ENCODE measurements around the gene CASP8.

CASP8 gene

DNA sequence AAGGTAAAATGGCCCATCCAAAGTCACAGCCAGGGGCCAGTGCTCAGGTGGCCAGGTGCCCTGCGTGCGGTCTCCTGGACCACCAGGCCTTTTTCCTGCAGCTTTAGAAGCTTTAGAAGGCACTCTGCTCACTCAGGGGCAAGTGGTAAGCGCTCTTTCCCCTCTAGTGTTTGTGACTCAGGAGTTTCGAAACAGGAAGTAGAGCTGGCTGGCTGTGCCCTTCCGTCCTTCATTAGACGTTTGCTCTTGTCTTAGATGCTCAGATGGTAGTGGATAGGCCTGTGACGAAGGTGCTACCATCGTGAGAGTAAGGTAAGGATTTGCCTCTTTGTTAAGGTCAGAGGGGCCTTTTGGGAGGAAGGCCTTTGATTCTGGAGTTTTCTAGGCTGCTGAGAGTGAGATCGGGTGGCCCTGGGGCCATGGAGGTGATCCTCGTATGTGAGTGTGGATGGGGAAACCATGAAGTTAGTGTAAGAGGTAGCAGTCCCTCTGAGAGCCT, at the start of gene CASP8:
Gene CASP8 (plus strand): TSS at position 235 of the 499 bp plus-strand sequence. CDS start 5,951 bp downstream, outside the sequence.
- DNase-seq = peak; percentile 93

- DNase-seq = no peak
These were observed 44.4 kb upstream of the CASP8 start for GRCh38 chr2:201215963-201216362.

- no peak for DNase-seq
These were observed 43.4 kb upstream of the CASP8 start for GRCh38 chr2:201216918-201217317.

DNA sequence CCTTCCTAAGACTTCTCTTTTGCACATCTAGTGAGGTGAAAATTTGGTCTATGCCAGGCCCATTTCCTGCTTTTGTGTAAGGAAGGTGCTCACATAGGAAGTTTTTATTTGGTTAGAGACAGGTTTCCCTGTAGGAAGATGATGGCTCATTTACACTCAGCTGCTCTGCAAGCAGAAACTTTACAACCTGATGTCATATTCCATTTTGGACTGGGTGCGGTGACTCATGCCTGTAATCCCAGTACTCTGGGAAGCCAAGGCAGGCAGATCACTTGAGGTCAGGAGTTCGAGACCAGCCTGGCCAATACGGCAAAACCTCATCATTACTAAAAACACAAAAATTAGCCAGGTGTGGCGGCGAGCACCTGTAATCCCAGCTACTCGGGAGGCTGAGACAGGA, 41.6 kb upstream of the CASP8 start:
- no peak for DNase-seq

GRCh38 chr2:201219328-201220096, 40.8 kb upstream of the CASP8 start:
- DNase-seq = no peak

GRCh38 chr2:201220102-201220570, 40.2 kb upstream of the CASP8 start:
- peak; percentile 91 for DNase-seq

DNA sequence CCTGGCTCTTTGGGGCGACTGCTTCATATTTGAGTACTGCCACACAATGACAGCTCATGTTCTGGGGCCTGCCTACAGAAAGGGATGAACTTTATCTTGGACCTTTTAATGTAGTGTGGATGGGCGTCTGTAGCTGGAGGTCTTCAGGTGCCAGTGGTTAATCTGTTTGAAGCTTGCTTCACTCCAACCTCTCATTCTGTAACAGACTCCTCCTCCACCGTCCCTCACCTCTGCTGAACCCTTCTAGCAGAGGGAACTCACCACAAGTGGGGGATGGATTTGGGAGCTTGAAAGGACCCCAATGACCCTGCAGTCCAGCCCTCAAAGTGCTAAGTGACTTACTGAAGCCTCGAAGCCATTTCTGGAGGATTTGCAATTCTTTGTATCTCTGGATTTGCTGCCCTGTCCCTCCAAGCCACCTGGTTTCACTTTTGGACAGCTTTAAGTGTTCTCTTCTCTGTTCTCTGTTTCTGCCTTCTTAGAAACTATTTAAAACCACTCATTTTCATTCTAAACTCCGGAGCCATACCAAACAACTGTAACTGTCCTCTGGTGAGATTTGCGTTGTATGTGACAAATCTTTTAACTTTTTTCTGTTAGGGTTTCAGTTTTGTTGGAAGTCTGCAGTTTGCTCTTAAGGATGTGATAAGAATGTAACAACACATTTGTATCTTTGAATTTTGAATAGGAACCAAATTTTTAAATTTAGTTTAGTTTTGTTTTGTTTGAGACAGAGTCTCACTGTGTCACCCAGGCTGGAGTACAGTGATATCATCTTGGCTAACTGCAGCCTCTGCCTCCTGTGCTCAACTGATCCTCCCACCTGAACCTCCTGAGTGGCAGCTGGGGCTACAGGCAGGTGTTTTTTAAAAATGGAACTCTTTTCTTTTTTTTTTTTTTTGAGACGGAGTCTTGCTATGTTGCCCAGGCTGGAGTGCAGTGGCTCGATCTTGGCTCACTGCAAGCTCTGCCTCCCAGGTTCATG, 37.0 kb upstream of the CASP8 start:
- no peak for DNase-seq

- peak; percentile 47 for DNase-seq
These were observed 31.9 kb upstream of the CASP8 start for GRCh38 chr2:201228271-201228911.

- DNase-seq = peak; percentile 51
These were observed 31.4 kb upstream of the CASP8 start for GRCh38 chr2:201228912-201229290.

DNA sequence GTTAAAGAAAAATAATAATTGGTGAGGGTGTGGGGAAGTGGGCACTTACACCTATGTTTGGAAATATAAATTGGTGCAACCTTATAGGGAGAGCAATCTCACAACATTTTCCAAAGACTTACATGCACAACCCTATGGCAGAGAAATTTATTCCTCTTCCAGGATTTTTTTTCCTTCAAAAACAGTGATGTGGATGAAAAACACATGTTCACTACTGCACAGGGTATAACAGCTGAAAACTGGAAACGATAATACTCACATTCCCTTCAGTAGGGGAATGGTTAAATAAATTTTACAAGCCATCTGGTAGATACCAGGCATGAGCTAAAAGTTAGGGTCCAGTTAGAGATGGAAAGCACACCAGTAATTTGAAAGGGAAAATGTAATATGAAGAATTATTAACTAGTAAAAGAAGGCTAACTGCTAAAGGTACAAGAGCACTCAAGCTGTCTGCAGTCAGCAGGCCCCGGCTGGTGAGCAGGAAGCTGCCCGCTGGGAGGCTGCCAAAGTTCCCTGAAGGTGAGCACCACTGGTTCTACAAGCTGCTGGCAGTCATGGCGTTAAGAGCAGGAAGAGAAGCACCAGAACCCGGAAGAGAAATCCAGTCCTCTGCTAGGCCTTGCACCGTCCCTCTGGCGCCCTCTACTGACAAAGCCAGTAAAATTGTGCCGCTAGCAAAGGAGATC, 28.4 kb upstream of the CASP8 start:
- DNase-seq = peak; percentile 98

- no peak for DNase-seq
These were observed 27.9 kb upstream of the CASP8 start for GRCh38 chr2:201232467-201232815.

GRCh38 chr2:201233192-201233811, 27.0 kb upstream of the CASP8 start:
- DNase-seq = peak; percentile 97

GRCh38 chr2:201233812-201234662, 26.3 kb upstream of the CASP8 start:
- no peak for DNase-seq

DNA sequence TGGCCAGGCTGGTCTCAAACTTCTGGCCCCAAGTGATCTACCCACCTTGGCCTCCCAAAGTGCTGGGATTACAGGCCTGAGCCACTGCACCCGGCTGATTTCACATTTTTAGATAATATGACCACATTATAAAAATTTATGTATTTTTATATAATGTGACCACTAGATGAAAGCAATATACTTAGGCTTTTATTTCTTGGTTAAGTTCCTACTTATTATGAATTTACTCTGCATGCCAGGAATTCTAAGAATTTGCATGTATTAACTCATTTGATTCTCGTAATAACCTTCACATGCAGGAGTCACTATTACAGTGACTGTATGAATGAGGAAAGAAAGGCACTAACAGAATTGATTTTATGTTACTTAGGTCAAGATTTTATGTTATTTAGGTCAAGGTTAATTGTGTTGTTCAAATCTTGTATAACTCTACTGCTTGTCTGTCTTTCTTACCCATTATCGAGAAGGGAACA, 25.6 kb upstream of the CASP8 start:
- no peak for DNase-seq

- DNase-seq = peak; percentile 93
These were observed 24.2 kb upstream of the CASP8 start for GRCh38 chr2:201235860-201236811.

- DNase-seq = peak; percentile 88
These were observed 22.7 kb upstream of the CASP8 start for GRCh38 chr2:201237486-201238123.

GRCh38 chr2:201239167-201239935, 21.0 kb upstream of the CASP8 start:
- DNase-seq = peak; percentile 63

Measured in hematopoietic multipotent progenitor cell treated with erythropoietin and hydrocortisone succinate and interleukin-3 and kit ligand, for 4 days (in vitro differentiated cells).